Erythroblast (primary cell): Measurements from ENCODE around the gene ITGAE.

Source experiments
- GATA1 ChIP-seq: IDR thresholded peaks from 2 replicates; pipeline ENCODE4 v1.6.1; 2011; ENCODE audit warnings: low read depth, mild to moderate bottlenecking, control low read depth, low read length, moderate library complexity
- POLR2A ChIP-seq: IDR thresholded peaks from 2 replicates; pipeline ENCODE4 v1.6.1; 2011; ENCODE audit warnings: mild to moderate bottlenecking, low read length

DNA sequence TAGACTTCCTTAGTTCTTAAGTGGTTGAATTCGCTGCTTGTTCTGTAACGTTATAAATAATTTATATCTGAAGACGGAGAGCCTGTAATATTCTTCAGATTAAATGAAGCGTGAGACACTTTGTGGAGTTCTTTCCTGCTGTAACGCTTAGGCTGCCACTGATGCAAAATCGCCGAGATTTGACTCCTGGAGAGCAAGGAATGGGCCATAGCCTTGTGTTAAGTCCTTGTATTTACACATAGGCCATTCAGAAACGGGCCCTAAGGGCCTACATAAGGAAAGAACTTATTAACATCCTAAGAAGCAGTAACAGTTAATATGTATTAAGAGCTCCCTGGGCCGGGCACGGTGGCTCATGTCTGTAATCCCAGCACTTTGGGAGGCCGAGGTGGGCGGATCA, 131.4 kb downstream of the ITGAE start:
- no peak for TF ChIP-seq POLR2A
- TF ChIP-seq GATA1: no peak
